Osteoblast (primary cell): ENCODE measurements around the gene IRF8. TPM values are rescaled to one million over a fixed set of nuclear protein-coding genes. Genes with fewer than 3 reads are reported as not detected.

ENCODE experiments used
- DNase-seq: peaks from one replicate; pipeline ENCODE4 v3.0.0; 2011; ENCODE audit warnings: low spot score, mixed read lengths; ENCODE audit not compliant: insufficient read length; ENCODE audit errors: missing footprints
- H2AFZ ChIP-seq: 2 replicates; pipeline ENCODE4 v1.6.0; 2011; ENCODE audit warnings: mild to moderate bottlenecking, low read length
- H3K27ac ChIP-seq: 2 replicates; pipeline ENCODE4 v1.5.1; 2011; ENCODE audit warnings: mild to moderate bottlenecking, low read depth, low read length, moderate library complexity
- H3K27me3 ChIP-seq: 2 replicates; pipeline ENCODE4 v1.6.0; 2012; ENCODE audit warnings: mild to moderate bottlenecking, control low read depth, inconsistent platforms, low read length, moderate library complexity; ENCODE audit not compliant: insufficient read depth
- H3K36me3 ChIP-seq: 2 replicates; pipeline ENCODE4 v1.5.1; 2011; ENCODE audit warnings: mild to moderate bottlenecking, low read length, control low read depth, moderate library complexity; ENCODE audit not compliant: insufficient read depth
- H3K4me1 ChIP-seq: 2 replicates; pipeline ENCODE4 v1.5.1; 2011; ENCODE audit warnings: mild to moderate bottlenecking, low read length, control low read depth, moderate library complexity; ENCODE audit not compliant: insufficient read depth
- H3K4me2 ChIP-seq: 2 replicates; pipeline ENCODE4 v1.6.0; 2011; ENCODE audit warnings: mild to moderate bottlenecking, low read length; ENCODE audit not compliant: insufficient read depth
- H3K4me3 ChIP-seq: fragments of 200-600 bp; sonication (generic); 3 replicates; pipeline ENCODE4 v1.5.1; 2012; ENCODE audit warnings: mild to moderate bottlenecking, low read length, inconsistent platforms; ENCODE audit not compliant: insufficient read depth
- H3K79me2 ChIP-seq: 2 replicates; pipeline ENCODE4 v1.6.0; 2012; ENCODE audit warnings: mild to moderate bottlenecking, low read length, control low read depth, inconsistent platforms; ENCODE audit not compliant: insufficient read depth
- H3K9me3 ChIP-seq: 2 replicates; pipeline ENCODE4 v1.5.1; 2011; ENCODE audit warnings: low read depth, low read length, control low read depth
- H4K20me1 ChIP-seq: 2 replicates; pipeline ENCODE4 v1.6.0; 2012; ENCODE audit warnings: mild to moderate bottlenecking, low read length, control low read depth; ENCODE audit not compliant: insufficient read depth
- CTCF ChIP-seq: IDR thresholded peaks from 2 replicates; pipeline ENCODE4 v1.5.1; 2011; ENCODE audit warnings: mild to moderate bottlenecking, low read depth, low read length, moderate library complexity; ENCODE audit errors: extremely low read depth
- total RNA-seq: library from RNA; depleted of rRNA; stranded (reverse); fragments of >200 nt; gene quantifications from 2 replicates; pipeline ENCODE4 v1.2.3, GENCODE V29; 2012

Gene IRF8
- total RNA-seq, 1 donor: 0.36 TPM

DNA sequence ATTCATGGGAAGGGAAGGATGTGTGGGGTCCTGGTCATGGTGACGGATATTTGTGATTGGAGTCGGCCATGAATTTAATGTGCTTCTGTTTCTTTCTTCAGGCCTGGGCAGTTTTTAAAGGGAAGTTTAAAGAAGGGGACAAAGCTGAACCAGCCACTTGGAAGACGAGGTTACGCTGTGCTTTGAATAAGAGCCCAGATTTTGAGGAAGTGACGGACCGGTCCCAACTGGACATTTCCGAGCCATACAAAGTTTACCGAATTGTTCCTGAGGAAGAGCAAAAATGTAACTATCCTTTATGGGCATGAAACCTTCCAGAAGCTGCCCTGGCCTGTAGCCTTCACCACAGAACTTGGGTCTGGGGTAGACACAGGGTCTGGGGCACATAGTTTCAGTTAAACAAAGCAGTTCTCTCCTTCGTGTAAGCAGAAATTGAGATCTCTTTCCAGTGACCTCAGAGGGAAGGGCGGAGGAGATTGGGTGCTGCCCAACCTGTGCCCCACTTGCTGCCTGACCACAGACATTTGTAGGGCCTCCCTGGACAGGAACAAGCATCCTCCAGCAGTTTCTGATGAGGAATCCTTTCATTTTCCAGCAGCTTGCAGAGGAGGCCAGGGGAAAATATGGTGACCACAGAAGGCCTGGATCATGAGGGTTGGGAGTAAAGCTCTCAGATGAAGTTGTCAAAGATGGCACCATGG is 10.1 kb downstream of the IRF8 start:
- H3K27me3 ChIP-seq: peaks cover 7% of the 10 kb centered on the region

DNA sequence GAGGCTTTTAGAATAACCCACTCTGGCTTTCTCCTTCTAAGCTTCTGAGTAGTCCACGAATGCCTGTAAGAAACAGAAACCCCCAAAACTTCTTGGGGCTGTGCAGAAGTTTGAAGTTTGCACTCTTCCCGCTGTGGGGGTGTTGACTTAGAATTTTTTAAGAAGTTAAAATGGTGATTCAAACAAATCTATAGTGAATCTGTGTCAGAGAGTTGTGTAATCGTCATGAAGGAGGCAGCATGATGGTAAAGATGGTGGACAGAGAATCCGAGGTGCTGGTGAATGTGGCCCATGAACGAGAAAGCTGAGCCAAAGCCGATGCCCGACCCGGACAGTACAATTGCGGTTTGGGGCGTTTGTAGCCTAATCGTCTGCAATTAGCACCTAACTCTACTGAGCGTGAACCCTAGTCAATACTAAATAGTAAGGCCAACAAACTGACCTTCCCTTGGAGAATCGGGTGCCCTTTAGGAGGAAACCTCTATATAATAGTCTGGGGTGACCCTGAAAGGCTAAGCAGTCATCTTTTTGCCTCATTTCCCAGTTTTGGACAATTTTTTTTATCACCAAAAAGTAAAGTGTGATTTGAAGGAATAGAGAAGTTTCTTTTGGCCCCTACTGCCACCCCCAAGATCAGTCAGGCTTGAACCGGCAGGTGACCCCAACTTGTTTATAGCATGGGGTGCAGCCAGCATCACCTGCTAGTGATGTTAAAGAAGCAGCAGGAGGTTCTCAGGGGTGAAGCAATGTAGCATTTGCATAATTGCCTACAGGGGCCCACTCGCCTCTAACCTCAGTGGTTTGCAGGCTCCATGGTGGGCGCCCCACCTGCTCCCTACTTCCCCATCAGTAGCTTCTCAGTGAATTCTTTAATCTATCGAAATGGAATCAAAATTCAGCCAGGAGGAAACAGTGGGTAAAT is 11.2 kb downstream of the IRF8 start:
- no peaks in the 10 kb centered on the region for H3K9me3 ChIP-seq
- TF ChIP-seq CTCF: no peak
- H3K27me3 ChIP-seq: peaks cover 7% of the 10 kb centered on the region

More for the DNA sequence above, 10.1 kb downstream of the IRF8 start:
- H3K4me2 ChIP-seq: no peak overlapping the region
- no peaks in the 10 kb centered on the region for H3K9me3 ChIP-seq
- DNase-seq: no peak
- no peak overlapping the region for H2AFZ ChIP-seq
- H3K36me3 ChIP-seq: no peaks in the 10 kb centered on the region
- TF ChIP-seq CTCF: no peak
- H3K4me1 ChIP-seq: no peaks in the 10 kb centered on the region
- no peaks in the 10 kb centered on the region for H4K20me1 ChIP-seq
- H3K27ac ChIP-seq: no peak overlapping the region
- H3K4me3 ChIP-seq: no peak overlapping the region
- H3K79me2 ChIP-seq: no peaks in the 10 kb centered on the region

DNA sequence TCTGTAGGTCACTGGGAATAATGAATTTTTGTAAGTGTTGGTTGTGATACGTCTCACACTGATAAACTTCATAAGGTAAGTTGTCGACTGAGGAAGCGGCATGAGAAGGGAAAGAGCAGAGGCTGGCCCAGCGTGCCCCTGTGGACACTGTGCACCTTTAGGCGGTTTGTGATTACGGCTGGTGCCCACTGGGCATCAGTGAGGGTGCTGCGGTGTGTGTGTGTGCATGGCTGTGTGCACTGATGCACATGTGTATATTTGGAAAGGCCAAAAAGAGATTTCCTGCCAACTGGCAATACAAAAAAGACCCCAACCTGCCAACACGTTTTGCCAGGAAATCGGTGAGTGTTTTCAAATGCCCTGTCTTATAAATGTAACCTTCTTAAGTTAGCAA is 11.9 kb downstream of the IRF8 start:
- H3K36me3 ChIP-seq: no peaks in the 10 kb centered on the region

More for the DNA sequence above, 11.2 kb downstream of the IRF8 start:
- no peak for DNase-seq
- Histone ChIP-seq H3K4me2 (no peak overlapping the region), H4K20me1 (no peaks in the 10 kb centered on the region), H3K36me3 (no peaks in the 10 kb centered on the region), H3K4me3 (no peak overlapping the region), H3K27ac (no peak overlapping the region), H2AFZ (no peak overlapping the region), H3K79me2 (no peaks in the 10 kb centered on the region), H3K4me1 (no peaks in the 10 kb centered on the region)

More for the DNA sequence above, 11.9 kb downstream of the IRF8 start:
- no peak overlapping the region for H3K4me3 ChIP-seq
- no peak overlapping the region for H3K4me2 ChIP-seq
- peaks cover 7% of the 10 kb centered on the region for H3K27me3 ChIP-seq
- TF ChIP-seq CTCF: no peak
- no peak overlapping the region for H2AFZ ChIP-seq
- no peaks in the 10 kb centered on the region for H3K79me2 ChIP-seq
- no peaks in the 10 kb centered on the region for H3K4me1 ChIP-seq
- no peaks in the 10 kb centered on the region for H3K9me3 ChIP-seq
- no peak overlapping the region for H3K27ac ChIP-seq
- no peak for DNase-seq
- no peaks in the 10 kb centered on the region for H4K20me1 ChIP-seq
